ENCODE measurements around the gene SLC22A16. TPM values are rescaled to one million over a fixed set of nuclear protein-coding genes. Genes with fewer than 3 reads are reported as not detected.

Gene SLC22A16
- total RNA-seq: not detected
- polyA plus RNA-seq: not detected

GRCh38 chr6:110476046-110476849 lies at the start of gene SLC22A16:
Gene SLC22A16, minus strand, starts transcription at chr6:110476613. Its CDS starts 39 bp downstream, at chr6:110476574.
- peaks cover 0 to 9% (median 2%) of the 10 kb centered on the region in 8 donors for H3K9me3 Mint-ChIP-seq
- H3K27me3 Mint-ChIP-seq: peaks cover 13 to 44% of the 10 kb centered on the region in 2 donors
- H3K36me3 Mint-ChIP-seq: no peaks in the 10 kb centered on the region
- Histone ChIP-seq H3K4me3 (ENCODE audit: low read length in 2 of 2) (no peak within 1 kb of the TSS), H3K27ac (ENCODE audit: low read depth, low read length) (no peak within 1 kb of the TSS), H3K9me3 (ENCODE audit: control insufficient read depth in 1 of 2, low read length in 2 of 2) (no peaks in the 10 kb centered on the region), H3K27me3 (ENCODE audit: insufficient read depth, low read length) (peaks cover 8% of the 10 kb centered on the region), H3K4me1 (ENCODE audit: insufficient read depth, low read length) (peaks cover 8% of the 10 kb centered on the region), H3K36me3 (ENCODE audit: insufficient read depth, low read length) (no peaks in the 10 kb centered on the region)
- ChIA-PET CTCF (ENCODE audit: partially characterized antibody) (no interaction called here), POLR2A (ENCODE audit: partially characterized antibody) (no interaction called here)
- peak within 1 kb of the TSS; percentile 33 to 77 (median 54) for H3K4me3 Mint-ChIP-seq
- no peak for DNase-seq
- intact Hi-C loops (cut with micrococcal nuclease): no loop called here
- H3K27ac Mint-ChIP-seq: no peak within 1 kb of the TSS
- peaks cover 8 to 16% (median 12%) of the 10 kb centered on the region in 4 donors for H3K4me1 Mint-ChIP-seq

- ChIA-PET CTCF (ENCODE audit: partially characterized antibody) (no interaction called here), POLR2A (ENCODE audit: partially characterized antibody) (no interaction called here)
- H3K27ac ChIP-seq (ENCODE audit: low read depth, low read length): no peak overlapping the region
- no peaks in the 10 kb centered on the region for H3K36me3 ChIP-seq (ENCODE audit: insufficient read depth, low read length)
- no peaks in the 10 kb centered on the region for H3K4me1 ChIP-seq (ENCODE audit: insufficient read depth, low read length)
- no peaks in the 10 kb centered on the region for H3K9me3 ChIP-seq (ENCODE audit: control insufficient read depth in 1 of 2, low read length in 2 of 2)
- DNase-seq: no peak
- Mint-ChIP-seq H3K27me3 (peaks cover 0 to 4% of the 10 kb centered on the region in 2 donors), H3K36me3 (no peaks in the 10 kb centered on the region), H3K4me3 (no peak overlapping the region), H3K9me3 (no peaks in the 10 kb centered on the region), H3K27ac (no peak overlapping the region), H3K4me1 (no peaks in the 10 kb centered on the region)
- H3K4me3 ChIP-seq (ENCODE audit: low read length in 2 of 2): no peak overlapping the region
- intact Hi-C loops (cut with micrococcal nuclease): loop anchor here (5.0 kb wide), 1 partner anchor 292 kb away; the partner anchor contains the start of gene CDK19
- H3K27me3 ChIP-seq (ENCODE audit: insufficient read depth, low read length): no peaks in the 10 kb centered on the region
Measured at GRCh38 chr6:110525001-110525400, 48.6 kb upstream of the SLC22A16 start.

- no peaks in the 10 kb centered on the region for H3K9me3 Mint-ChIP-seq
Measured at GRCh38 chr6:110524305-110524704, 47.9 kb upstream of the SLC22A16 start.

GRCh38 chr6:110523451-110524021 lies 47.1 kb upstream of the SLC22A16 start:
- Histone ChIP-seq H3K27me3 (ENCODE audit: insufficient read depth, low read length) (no peaks in the 10 kb centered on the region), H3K36me3 (ENCODE audit: insufficient read depth, low read length) (no peaks in the 10 kb centered on the region), H3K9me3 (ENCODE audit: control insufficient read depth in 1 of 2, low read length in 2 of 2) (no peaks in the 10 kb centered on the region), H3K4me3 (ENCODE audit: low read length in 2 of 2) (no peak overlapping the region), H3K27ac (ENCODE audit: low read depth, low read length) (no peak overlapping the region), H3K4me1 (ENCODE audit: insufficient read depth, low read length) (no peaks in the 10 kb centered on the region)
- peaks cover 2 to 4% of the 10 kb centered on the region in 2 donors for H3K27me3 Mint-ChIP-seq
- no peaks in the 10 kb centered on the region for H3K36me3 Mint-ChIP-seq
- ChIA-PET POLR2A (ENCODE audit: partially characterized antibody) (no interaction called here), CTCF (ENCODE audit: partially characterized antibody) (no interaction called here)
- no peaks in the 10 kb centered on the region for H3K9me3 Mint-ChIP-seq
- DNase-seq: no peak
- H3K27ac Mint-ChIP-seq: no peak overlapping the region
- no peak overlapping the region for H3K4me3 Mint-ChIP-seq
- intact Hi-C loops (cut with micrococcal nuclease): no loop called here
- no peaks in the 10 kb centered on the region for H3K4me1 Mint-ChIP-seq

More at GRCh38 chr6:110524305-110524704, 47.9 kb upstream of the SLC22A16 start:
- H3K4me3 ChIP-seq (ENCODE audit: low read length in 2 of 2): no peak overlapping the region
- POLR2A ChIA-PET (ENCODE audit: partially characterized antibody): no interaction called here
- no peaks in the 10 kb centered on the region for H3K36me3 ChIP-seq (ENCODE audit: insufficient read depth, low read length)
- Mint-ChIP-seq H3K36me3 (no peaks in the 10 kb centered on the region), H3K27me3 (peaks cover 2 to 4% of the 10 kb centered on the region in 2 donors), H3K4me3 (no peak overlapping the region), H3K27ac (no peak overlapping the region), H3K4me1 (no peaks in the 10 kb centered on the region)
- intact Hi-C loops (cut with micrococcal nuclease): no loop called here
- H3K9me3 ChIP-seq (ENCODE audit: control insufficient read depth in 1 of 2, low read length in 2 of 2): no peaks in the 10 kb centered on the region
- DNase-seq: no peak
- H3K27me3 ChIP-seq (ENCODE audit: insufficient read depth, low read length): no peaks in the 10 kb centered on the region
- no peaks in the 10 kb centered on the region for H3K4me1 ChIP-seq (ENCODE audit: insufficient read depth, low read length)
- H3K27ac ChIP-seq (ENCODE audit: low read depth, low read length): no peak overlapping the region
- CTCF ChIA-PET (ENCODE audit: partially characterized antibody): no interaction called here

GRCh38 chr6:110522427-110522826 lies 46.0 kb upstream of the SLC22A16 start:
- Mint-ChIP-seq H3K27ac (no peak overlapping the region), H3K4me1 (no peaks in the 10 kb centered on the region), H3K27me3 (peaks cover 2 to 8% of the 10 kb centered on the region in 2 donors), H3K9me3 (no peaks in the 10 kb centered on the region), H3K4me3 (no peak overlapping the region), H3K36me3 (no peaks in the 10 kb centered on the region)
- POLR2A ChIA-PET (ENCODE audit: partially characterized antibody): no interaction called here
- Histone ChIP-seq H3K27ac (ENCODE audit: low read depth, low read length) (no peak overlapping the region), H3K9me3 (ENCODE audit: control insufficient read depth in 1 of 2, low read length in 2 of 2) (no peaks in the 10 kb centered on the region), H3K4me3 (ENCODE audit: low read length in 2 of 2) (no peak overlapping the region), H3K27me3 (ENCODE audit: insufficient read depth, low read length) (no peaks in the 10 kb centered on the region), H3K4me1 (ENCODE audit: insufficient read depth, low read length) (no peaks in the 10 kb centered on the region), H3K36me3 (ENCODE audit: insufficient read depth, low read length) (no peaks in the 10 kb centered on the region)
- intact Hi-C loops (cut with micrococcal nuclease): no loop called here
- no peak for DNase-seq
- CTCF ChIA-PET (ENCODE audit: partially characterized antibody): no interaction called here

- H3K9me3 ChIP-seq (ENCODE audit: control insufficient read depth in 1 of 2, low read length in 2 of 2): no peaks in the 10 kb centered on the region
- Mint-ChIP-seq H3K36me3 (no peaks in the 10 kb centered on the region), H3K27ac (peak overlapping the region in 1 of 7 donors; percentile 14), H3K9me3 (no peaks in the 10 kb centered on the region), H3K27me3 (peaks cover 2 to 8% of the 10 kb centered on the region in 2 donors), H3K4me1 (no peaks in the 10 kb centered on the region), H3K4me3 (no peak overlapping the region)
- DNase-seq: no peak
- no peaks in the 10 kb centered on the region for H3K4me1 ChIP-seq (ENCODE audit: insufficient read depth, low read length)
- CTCF ChIA-PET (ENCODE audit: partially characterized antibody): no interaction called here
- H3K27ac ChIP-seq (ENCODE audit: low read depth, low read length): no peak overlapping the region
- POLR2A ChIA-PET (ENCODE audit: partially characterized antibody): no interaction called here
- H3K4me3 ChIP-seq (ENCODE audit: low read length in 2 of 2): no peak overlapping the region
- intact Hi-C loops (cut with micrococcal nuclease): no loop called here
- no peaks in the 10 kb centered on the region for H3K36me3 ChIP-seq (ENCODE audit: insufficient read depth, low read length)
- H3K27me3 ChIP-seq (ENCODE audit: insufficient read depth, low read length): no peaks in the 10 kb centered on the region
Measured at GRCh38 chr6:110520992-110521543, 44.7 kb upstream of the SLC22A16 start.

- no peaks in the 10 kb centered on the region for H3K36me3 ChIP-seq (ENCODE audit: insufficient read depth, low read length)
- CTCF ChIA-PET (ENCODE audit: partially characterized antibody): no interaction called here
- H3K4me3 ChIP-seq (ENCODE audit: low read length in 2 of 2): no peak overlapping the region
- H3K27me3 ChIP-seq (ENCODE audit: insufficient read depth, low read length): no peaks in the 10 kb centered on the region
- Mint-ChIP-seq H3K9me3 (no peaks in the 10 kb centered on the region), H3K36me3 (no peaks in the 10 kb centered on the region), H3K27me3 (peaks cover 2 to 8% of the 10 kb centered on the region in 2 donors), H3K4me1 (no peaks in the 10 kb centered on the region), H3K27ac (peak overlapping the region in 1 of 7 donors; percentile 14), H3K4me3 (no peak overlapping the region)
- POLR2A ChIA-PET (ENCODE audit: partially characterized antibody): no interaction called here
- intact Hi-C loops (cut with micrococcal nuclease): no loop called here
- H3K4me1 ChIP-seq (ENCODE audit: insufficient read depth, low read length): no peaks in the 10 kb centered on the region
- no peak for DNase-seq
- no peaks in the 10 kb centered on the region for H3K9me3 ChIP-seq (ENCODE audit: control insufficient read depth in 1 of 2, low read length in 2 of 2)
- H3K27ac ChIP-seq (ENCODE audit: low read depth, low read length): no peak overlapping the region
Measured at GRCh38 chr6:110520209-110520965, 44.0 kb upstream of the SLC22A16 start.
